ENCODE results near the gene GALNS.
A peak's percentile ranks its signal among the peaks of the same experiment; 100 is the strongest.

The GALNS gene

DNA sequence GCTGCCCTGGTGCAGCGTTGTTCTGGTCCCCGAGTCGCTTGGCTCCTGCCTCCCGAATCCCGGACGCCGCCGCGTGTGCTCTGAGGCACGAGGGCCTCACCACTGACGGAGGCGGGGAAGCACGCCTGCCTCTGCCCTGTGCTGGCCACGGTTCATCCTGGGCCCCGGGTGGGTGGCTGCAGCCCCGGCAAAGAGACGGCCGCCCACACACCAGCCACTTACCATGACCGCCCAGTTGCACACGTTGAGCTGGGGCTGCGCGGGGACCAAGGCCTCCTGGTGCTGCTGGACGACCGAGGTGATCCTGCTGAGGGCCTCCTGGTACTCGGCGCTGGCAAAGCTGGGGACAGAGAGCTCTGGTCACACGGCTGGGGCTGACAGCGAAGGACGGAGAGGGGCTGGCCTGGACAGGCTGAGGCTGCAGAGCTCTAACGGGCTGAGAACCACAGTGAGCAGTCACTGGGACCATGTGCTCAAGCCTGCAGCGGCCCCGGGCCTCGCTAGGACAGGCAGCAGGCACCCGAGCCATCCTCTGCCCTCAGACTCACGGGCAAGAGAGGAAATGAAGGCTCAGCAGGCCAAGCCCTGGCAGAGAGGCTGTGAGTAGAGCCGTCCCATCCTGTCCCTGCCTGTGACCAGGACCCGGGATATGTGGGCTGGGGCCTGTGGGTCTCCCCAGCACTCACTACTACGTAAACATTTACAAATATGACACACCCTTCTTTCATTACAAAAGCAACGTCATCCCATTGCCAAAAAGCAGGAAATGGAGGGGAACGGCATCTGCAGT is 38.8 kb downstream of the GALNS start:
- DNase-seq (ENCODE audit: low read depth, low spot score): no peak

DNA sequence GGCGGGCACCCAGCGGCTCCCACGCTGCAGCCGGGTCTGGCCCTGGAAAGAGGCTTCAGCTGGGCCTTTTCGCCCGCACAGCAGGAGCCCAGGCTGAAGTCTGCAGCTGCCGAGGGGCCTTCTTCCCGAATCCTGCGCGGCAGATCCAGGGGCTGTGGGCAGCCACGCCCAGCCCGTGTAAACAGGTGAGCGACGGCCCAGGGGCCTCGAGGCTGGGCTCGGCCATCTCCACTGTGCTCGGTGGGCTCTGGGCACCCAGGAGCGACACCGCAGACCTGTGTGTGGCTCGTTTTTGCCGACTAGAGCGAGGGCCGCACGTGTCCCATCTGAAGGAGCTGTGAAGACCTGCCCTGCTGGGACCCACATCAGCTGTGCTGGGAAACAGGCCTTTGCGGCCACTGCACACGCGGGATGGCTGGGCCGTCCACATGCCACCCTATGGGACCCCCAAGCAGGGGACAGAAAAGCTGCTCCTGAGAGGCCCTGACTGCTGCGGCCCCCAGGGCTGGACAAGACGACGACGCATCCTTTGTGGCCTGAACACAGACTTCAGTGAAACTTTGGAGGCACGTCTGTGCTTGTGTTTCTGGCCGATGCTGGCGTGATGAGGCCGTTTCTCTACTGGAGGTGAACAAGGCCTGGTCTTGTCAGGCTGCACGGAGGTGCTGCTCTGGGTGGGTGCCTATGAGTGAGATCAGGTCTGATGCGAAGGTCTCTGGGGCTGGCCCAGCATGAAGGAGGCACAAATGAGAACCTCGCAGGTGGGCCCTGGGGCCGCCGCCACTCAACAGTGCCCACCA is 39.8 kb downstream of the GALNS start:
- DNase-seq (ENCODE audit: low read depth, low spot score): no peak

DNA sequence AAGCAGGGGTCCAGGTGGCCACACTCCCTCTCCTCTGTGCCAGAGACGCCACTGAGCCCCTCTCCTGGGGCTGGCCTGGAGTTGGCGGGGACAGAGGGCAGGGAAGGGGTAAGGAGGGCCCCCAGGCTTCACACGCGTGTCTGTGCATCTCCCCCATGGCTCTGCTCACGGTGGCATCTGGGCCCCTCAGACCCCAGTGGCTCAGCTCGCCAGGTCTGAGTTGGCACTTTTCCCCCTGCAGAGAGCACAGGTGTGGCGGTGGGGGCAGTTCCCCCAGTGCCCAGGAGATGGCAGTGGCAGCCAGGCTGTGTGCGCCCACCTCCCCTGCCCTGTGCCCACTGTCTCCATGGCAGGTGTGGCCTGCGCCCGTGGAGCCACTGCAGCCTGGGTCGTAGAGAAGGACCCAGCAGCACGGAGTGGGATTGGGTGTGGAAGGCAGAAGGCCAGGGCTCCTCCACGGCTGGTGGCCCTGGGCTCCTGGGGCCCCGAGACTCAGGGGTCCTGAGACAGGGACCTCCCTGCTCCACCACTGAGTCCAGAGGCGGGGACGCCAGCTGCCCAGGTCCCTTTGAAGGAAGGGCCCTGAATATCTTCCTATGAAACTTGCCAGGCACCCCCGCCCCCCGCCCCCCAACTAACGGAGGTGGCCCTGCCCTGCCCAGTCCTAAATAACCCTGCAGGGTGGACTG is 40.7 kb downstream of the GALNS start:
- DNase-seq (ENCODE audit: low read depth, low spot score): no peak

DNA sequence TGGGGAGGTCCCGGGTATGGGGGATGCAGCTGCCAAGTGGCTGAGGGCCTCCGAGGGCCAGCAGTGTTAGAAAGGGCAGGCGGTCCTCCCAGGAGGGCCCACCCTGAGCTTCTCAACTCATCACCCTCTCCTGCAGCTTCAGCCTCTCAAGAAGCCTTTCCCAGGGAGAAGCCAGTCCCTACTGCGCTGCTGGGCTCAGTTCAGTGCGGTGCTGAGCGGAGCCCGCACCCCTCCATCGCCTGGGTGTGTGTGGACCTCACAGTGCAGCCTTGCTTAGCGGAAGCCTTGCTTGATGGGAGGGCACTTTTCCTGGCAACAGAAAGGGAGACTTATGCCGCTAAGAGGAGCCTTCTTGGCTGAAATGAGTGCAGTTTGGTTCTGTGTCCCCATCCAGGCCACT is 41.5 kb downstream of the GALNS start:
- DNase-seq (ENCODE audit: low read depth, low spot score): no peak

DNA sequence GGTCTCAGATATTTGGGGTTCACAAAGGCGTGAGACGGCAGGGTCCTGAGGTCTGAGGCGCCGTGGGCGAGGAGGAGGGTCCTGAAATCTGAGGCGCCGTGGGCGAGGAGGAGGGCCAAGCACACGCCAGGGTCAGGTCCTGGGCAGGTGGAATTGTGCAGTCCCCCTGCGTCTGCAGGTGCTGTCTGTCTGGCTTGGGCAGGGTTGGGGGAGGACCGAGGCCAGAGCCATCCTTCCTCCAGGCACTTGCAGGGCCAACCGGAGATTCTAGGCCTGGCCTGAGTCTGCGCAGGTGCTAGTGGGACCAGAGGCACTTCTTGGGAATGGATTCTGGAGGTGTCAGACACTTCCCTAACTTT is 42.6 kb downstream of the GALNS start:
- DNase-seq (ENCODE audit: low read depth, low spot score): no peak

DNA sequence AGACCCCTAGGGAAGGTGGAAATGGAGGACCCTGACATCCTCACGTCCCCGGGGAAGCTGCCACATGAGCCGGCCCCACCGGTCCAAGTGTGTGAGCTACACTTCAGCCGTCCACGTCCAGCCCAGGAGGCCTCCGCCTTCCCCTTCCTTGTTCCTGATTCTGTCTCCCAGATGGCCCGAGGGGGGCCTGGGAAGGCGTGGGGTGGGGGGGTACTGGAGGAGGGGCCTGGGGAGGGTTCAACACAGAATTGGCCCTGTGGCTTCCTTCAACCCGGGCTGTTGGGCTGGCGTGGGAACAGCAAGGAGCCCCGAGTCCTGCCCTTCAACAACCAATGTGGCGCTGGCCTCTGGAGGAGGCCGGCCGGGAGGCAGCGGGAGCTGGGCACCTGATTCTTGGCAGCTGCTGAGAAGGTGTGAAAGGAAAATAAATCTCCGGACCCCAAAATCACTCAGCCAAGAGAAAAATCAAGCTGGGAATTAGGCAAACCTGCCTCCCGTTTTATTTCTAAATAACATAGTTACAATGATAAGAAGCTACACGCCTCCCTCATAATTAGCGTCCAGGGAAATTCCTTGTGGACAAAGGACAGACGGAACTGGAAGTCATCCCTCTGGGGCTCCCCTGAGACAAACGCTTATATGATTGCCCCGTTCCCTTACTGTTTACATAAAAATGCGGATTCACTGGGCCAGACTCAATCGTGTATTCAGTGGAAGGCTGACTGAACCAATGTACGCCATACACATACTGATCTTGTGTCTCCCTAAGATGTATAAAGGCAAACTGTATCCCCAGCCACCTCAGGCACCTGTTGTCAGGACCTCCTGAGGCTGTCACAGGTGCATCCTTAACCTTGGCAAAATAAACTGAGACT is 43.2 kb downstream of the GALNS start:
- DNase-seq (ENCODE audit: low read depth, low spot score): no peak

DNA sequence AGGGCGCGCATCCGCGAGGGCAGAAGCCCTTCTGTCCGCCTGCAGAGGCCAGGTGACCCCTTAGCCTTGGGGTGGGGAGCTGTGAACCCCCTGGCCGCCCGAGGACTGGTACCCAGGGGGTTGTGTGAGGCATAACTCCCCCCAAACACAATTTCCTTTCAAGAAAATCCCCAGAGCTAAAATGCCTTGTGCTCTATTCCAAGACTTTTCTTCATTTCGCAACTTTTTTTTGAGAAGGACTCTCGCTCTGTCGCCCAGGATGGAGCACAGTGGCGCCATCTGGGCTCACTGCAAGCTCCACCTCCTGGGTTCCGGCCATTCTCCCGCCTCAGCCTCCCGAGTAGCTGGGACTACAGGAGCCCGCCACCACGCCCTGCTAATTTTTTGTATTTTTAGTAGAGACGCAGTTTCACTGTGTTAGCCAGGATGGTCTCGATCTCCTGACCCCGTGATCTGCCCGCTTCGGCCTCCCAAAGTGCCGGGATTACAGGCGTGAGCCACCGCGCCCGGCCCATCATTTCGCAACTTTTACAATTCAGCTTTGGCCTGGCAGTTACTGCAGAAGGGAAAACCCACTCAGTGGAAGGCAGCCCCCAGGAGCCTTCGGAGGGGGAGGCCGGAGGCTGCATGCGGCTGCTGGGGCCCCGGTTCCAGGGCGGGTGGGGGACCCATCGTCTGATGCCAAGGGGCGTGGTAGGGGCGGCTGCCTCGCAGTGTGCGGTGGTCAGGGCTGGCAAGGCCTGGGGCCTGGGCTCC is 44.1 kb downstream of the GALNS start:
- no peak for DNase-seq (ENCODE audit: low read depth, low spot score)

DNA sequence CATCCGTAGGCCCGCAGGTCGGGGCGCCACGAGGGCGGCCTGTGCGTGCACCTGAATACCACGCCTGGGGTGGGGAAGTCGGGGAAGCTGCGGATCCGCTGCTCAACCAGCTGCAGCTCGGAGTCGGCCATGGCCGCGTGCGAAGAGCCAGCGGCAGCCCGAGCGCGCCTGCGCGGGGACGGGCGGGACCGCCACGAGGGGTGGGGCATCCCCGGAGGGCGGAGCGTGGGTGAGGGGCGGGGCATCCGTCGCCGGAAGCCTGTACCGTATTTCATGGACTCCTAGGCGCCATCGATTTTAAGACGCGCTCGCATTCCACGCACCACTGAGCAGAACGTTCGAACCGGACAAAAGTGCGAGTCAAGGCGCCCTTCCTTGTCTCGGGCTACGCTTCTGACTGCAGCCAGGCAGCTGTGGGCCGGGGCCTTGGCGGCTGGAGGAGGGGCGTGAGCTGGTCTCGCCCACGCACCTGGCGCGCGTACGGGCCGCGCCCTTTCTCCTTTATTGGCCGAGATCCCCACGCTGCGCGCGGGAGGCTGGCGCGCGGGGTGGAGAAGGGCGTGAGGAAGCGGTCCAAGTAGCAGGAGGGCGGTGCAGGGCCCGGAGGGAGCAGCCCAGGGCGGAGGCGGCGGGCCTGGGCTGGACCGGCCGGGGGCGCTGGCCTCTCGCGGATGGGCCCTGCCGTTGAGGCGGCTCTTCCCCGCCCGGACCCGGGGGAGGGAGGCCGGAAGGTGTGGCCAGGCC is 44.8 kb downstream of the GALNS start, which contains the start of gene APRT:
APRT (minus strand) TSS at position 160 of the 744 bp plus-strand sequence; CDS start at position 131, 29 bp downstream.
- DNase-seq (ENCODE audit: low read depth, low spot score): peak; percentile 88

DNA sequence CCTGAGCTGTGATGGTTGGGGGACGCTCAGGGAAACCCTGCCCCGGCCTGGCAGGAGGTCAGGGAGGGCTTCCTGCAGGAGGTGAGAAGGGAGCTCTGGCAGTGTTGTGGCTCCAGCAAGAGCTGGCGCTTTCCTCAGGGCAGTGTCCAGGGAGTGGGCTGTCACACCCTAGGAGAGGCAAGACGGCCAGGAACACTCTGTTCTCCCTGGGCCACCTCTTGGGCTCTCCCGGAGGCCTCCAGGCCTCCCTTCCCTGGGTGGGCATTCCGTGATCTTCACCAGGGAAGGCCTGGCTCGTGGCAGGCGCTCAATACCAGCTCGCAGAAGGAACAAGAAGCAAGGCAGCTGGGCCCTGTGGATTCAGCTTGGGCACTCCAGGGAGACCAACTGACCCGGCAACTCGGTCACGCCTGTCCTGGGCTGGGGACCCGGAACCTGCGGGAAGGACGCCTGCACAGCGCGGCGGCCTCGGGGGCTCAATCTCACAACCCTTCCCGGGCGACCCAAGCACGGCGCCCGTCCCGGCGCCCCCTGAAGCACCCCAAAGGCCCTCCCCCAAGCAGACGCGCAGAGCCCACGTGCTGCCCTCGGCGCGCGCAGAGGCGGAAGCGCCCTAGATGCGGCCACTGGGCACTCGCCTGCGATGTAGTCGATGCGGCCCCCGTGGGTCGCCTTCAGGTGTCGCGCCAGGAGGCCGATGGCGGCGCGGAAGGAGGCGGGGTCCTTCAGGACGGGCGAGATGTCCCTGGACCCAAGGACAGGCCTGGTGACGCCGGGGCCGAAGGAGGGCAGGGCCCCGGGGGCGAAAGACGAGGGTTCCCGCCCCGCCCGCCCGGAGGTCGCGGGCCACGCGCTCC is 45.6 kb downstream of the GALNS start:
- peak; percentile 46 for DNase-seq (ENCODE audit: low read depth, low spot score)

DNA sequence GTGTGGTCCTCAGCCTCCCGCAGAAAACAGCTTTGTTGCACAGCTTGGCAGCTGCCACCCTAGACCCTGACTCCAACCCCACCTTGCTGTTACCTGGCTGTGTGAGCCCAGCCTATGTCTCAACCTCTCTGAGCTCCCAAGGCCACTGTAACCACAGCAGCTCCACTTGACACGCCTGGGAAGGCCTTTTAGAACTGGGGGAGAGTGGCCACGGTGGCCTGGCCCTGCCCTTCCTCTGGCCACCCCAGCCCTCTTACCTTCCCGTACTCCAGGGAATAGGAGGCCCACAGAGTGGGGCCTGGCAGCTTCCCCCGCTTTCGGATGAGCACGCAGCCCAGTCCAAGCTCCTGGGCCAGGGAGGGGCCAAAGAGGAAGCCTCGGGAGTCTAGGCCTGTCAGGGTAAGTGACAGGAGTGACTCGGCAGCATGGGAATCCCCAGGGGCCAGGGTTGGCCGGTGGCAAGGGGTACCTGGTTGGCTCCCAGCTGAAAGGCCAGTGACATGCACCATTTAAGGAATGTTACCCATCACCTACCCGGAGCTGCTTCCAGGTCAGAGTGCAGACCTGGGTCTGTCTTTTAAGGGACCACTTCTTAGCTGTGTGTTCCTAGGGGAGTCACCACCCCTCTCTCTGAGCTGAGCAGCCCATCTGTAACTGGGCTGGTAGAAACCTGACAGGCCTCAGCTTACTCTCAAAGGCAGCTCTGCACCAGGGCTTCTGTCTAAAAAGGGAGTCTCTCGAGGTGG is 46.4 kb downstream of the GALNS start:
- no peak for DNase-seq (ENCODE audit: low read depth, low spot score)

DNA sequence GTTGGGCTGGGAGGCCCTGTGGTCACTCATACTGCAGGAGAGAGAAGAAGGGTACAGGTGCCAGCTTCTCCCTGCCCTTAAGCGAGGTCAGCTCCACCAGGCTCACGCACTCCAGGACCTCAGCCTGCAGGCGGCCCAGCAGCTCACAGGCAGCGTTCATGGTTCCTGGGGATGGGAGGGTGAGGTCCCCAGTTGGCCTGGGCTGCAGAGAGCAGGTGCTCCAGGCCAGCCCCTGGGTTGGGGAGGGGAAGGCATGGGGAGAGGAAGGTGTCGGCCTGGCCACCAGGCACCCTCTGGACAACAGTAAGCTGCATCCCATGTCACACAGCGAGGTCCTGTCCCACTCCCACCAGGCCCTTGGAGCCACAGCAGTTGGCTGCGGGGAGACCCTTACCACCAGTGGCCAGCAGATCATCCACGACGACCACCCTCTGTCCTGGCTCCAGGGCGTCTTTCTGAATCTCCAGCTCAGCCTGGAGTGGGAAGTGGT is 47.0 kb downstream of the GALNS start:
- no peak for DNase-seq (ENCODE audit: low read depth, low spot score)

DNA sequence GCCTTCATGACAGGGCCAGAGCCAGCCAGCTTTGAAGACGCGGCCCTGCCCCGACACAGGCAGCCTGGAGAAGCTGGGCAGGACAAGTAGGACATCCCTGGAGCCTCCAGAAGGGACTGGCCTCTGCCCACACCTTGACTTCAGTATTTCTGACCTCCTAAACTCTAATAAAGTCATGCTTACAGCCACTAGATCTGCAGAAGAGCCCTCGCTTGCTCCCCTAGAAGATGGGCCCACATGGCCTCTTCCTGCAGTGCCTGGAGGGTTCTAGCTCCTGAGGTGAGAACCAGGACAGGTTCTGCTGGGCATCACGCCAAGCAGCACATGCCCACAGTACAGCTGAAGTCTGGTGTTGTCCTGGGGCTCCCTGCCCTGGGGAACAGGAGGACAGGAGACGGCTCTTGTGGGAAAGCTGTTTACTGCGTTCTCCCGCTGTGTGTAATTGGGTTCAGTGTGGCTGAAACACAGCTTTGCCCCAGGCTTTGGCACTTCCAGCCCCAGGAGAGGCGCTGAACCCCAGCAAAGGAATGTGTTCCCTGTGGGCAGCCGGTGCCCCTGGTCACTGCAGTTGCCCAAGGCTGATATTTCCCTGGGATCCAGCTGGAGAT is 47.6 kb downstream of the GALNS start:
- DNase-seq (ENCODE audit: low read depth, low spot score): no peak

DNA sequence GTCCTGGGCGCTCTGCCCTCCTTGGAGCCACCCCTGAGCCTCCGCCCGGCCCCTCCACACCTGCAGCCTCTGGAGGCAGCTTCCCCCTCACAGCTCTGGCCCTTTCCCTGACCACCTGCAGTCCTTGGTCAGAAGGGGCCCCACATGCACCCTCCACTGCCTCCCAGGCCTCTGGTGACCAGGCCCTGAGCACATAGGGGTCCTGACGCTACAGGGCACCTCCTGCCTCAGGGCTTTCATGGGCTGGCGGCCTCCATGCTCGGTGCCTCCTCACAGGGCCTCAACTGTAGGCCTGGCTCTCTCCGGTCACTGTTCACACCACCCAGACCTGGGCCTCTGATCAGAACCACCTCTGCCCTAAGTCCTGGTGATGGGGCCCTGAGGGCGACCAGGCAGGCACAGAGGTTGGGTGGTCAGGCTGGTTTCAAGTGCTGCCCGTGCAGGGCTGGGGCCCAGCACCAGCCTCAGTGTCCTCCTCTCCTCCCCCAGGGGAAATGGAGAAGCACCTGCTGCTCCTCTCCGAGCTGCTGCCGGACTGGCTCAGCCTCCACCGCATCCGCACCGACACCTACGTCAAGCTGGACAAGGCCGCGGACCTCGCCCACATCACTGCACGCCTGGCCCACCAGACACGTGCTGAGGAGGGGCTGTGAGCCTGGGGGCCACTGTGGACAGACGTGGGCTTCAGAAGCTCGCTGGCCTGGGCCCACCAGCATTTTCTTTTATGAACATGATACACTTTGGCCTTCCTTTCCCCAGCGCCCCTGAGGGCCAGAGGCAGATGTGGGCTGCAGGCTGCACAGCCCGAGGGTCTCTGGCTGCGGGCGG is 48.9 kb downstream of the GALNS start:
- DNase-seq (ENCODE audit: low read depth, low spot score): no peak

DNA sequence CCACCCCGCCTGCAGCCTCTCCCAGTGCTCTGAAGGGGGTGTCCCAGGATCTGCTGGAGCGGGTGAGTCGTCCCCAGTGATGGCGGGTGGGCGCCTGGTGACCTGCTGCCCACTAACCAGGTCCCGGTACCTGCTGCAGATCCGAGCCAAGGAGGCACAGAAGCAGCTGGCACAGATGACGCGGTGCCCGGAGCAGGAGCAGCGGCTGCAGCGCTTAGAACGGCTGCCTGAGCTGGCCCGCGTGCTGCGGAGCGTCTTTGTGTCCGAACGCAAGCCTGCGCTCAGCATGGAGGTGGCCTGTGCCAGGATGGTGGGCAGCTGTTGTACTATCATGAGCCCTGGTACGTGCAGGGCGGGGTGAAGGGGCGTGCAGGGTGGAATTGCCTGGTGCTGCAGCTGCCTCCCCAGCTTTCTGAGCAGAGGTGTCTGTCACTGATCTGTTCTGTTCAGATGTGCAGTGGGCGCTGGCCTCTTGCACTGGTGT is 49.6 kb downstream of the GALNS start:
- no peak for DNase-seq (ENCODE audit: low read depth, low spot score)

DNA sequence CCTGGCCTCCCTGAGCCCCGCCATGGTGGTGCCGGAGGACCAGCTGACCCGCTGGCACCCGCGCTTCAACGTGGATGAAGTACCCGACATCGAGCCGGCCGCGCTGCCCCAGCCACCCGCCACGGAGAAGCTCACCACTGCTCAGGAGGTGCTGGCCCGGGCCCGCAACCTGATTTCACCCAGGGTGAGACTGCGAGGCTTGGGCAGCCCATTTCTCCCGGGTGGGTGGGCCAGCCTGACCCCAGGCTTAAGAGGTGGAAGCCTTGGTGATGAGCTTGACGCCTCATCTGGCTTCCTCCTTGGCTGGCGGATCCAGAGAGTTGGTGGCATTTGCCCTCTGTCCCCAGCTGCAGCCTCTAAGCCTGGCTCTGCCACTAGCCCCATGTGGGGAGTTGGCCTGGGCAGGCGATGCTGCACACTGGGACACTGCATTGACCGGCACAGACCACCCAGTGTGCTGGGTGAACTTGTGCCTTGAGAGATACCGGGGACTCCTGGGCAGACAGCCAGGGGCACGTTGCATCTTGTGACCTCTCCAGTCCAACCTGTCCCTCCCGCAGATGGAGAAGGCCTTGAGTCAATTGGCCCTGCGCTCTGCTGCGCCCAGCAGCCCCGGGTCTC is 50.1 kb downstream of the GALNS start:
- no peak for DNase-seq (ENCODE audit: low read depth, low spot score)

DNA sequence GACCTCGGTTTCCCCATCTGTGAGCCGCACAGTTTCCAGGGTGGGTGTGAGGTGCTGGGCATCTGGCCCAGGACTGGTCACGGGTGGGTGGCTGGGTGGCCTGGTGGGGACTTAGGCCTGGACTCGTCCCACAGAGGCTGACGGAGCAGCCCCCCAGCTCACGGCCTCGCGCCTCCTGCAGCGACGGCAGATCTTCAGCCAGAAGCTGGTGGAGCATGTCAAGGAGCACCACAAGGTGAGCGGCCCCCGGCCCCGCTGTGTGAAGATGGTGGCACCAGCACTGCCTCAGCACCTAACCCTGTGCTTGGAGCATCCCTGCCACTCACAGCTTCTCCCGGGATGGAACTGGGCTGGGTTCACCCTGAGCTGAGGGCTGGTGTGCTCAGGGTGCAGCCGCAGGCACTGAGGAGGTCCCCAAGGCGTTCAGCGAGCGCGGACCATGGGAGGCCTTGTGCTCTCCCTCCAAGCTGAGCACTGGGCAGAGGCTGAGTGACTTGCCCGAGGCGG is 50.8 kb downstream of the GALNS start:
- no peak for DNase-seq (ENCODE audit: low read depth, low spot score)

Measured in activated CD4-positive, CD25-positive, alpha-beta regulatory T cell treated with anti-CD3 and anti-CD28 coated beads, Interleukin-2, amount 50 U/mL, for 16 hours (primary cell).